ENCODE data around the gene ABCA1.

DNA sequence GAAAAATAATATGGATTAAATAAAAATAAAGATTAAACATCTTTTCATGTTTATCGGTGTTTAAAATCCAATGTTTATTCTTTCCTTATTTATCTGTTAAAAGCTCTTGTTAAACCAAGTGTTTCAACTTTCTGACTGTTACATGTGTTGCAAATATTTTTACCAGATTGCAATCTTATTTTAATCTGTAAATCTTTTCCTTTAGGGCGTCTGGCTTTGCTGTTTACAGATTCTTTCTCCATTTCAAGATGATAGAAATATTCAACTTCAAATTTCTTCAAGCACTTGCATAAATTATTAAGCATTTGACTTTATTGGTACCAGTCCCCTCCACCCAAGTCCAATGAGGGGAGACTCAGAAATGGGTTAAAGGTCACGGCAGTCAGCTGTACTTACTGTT lies 16.9 kb upstream of the ABCA1 start:
- TF ChIP-seq MZF1 (CRISPR knock-in tag; IDR thresholded peaks at IDR 0.05; ENCODE audit: borderline replicate concordance) (no peak), HCFC1 (IDR thresholded peaks at IDR 0.05; ENCODE audit: low read depth, low read length) (no peak)
